HepG2 (cell line): ENCODE results near the gene ZBTB46. TPM values are rescaled to one million over a fixed set of nuclear protein-coding genes. Genes with fewer than 3 reads are reported as not detected.

Experiments
- ATRX ChIP-seq: sonication (generic); formaldehyde crosslinking; IDR thresholded peaks from 2 replicates; pipeline ENCODE4 v1.4.0; 2020; ENCODE audit warnings: missing genetic modification reagents, borderline replicate concordance
- BRF2 ChIP-seq: sonication (generic); formaldehyde crosslinking; IDR thresholded peaks from 2 replicates; pipeline ENCODE4 v1.8.1; 2022; ENCODE audit warnings: mild to moderate bottlenecking, missing genetic modification reagents
- DNMT3B ChIP-seq: conservative IDR thresholded peaks from 2 replicates; pipeline ENCODE4 v1.6.1; 2016; ENCODE audit warnings: missing biosample characterization, control low read depth
- GFI1 ChIP-seq: sonication (generic); formaldehyde crosslinking; IDR thresholded peaks from 2 replicates; pipeline ENCODE4 v1.5.0; 2020; ENCODE audit warnings: missing genetic modification reagents, mild to moderate bottlenecking, borderline replicate concordance
- GLMP ChIP-seq: sonication (generic); formaldehyde crosslinking; IDR thresholded peaks from 2 replicates; pipeline ENCODE4 v1.9.0; 2021; ENCODE audit warnings: missing genetic modification reagents, mild to moderate bottlenecking, borderline replicate concordance
- HDAC1 ChIP-seq: sonication (generic); formaldehyde crosslinking; IDR thresholded peaks from 2 replicates; pipeline ENCODE4 v1.5.1; 2020; ENCODE audit warnings: mild to moderate bottlenecking, missing genetic modification reagents
- HINFP ChIP-seq: sonication (generic); formaldehyde crosslinking; IDR thresholded peaks from 2 replicates; pipeline ENCODE4 v1.4.0; 2020; ENCODE audit warnings: low read depth, mild to moderate bottlenecking, missing genetic modification reagents
- PBX2 ChIP-seq: IDR thresholded peaks from 2 replicates; pipeline ENCODE4 v1.6.1; 2016; ENCODE audit warnings: control low read depth
- PHF20 ChIP-seq: sonication (generic); formaldehyde crosslinking; IDR thresholded peaks from 2 replicates; pipeline ENCODE4 v1.5.0; 2020; ENCODE audit warnings: mild to moderate bottlenecking, missing genetic modification reagents
- RBFOX2 ChIP-seq: fragments of 200-400 bp; formaldehyde crosslinking; IDR thresholded peaks from 2 replicates; pipeline ENCODE4 v1.6.1; 2017; ENCODE audit warnings: low read depth, mild to moderate bottlenecking, low read length
- SNAPC5 ChIP-seq: sonication (generic); formaldehyde crosslinking; IDR thresholded peaks from 2 replicates; pipeline ENCODE4 v1.8.1; 2023; ENCODE audit warnings: mild to moderate bottlenecking, missing genetic modification reagents, borderline replicate concordance
- XRCC5 ChIP-seq: fragments of 200-400 bp; formaldehyde crosslinking; optimal IDR thresholded peaks from 2 replicates; pipeline ENCODE3; 2017; ENCODE audit warnings: mild to moderate bottlenecking, low read length
- ZBTB42 ChIP-seq: sonication (generic); formaldehyde crosslinking; IDR thresholded peaks from 2 replicates; pipeline ENCODE4 v1.5.0; 2020; ENCODE audit warnings: mild to moderate bottlenecking, missing genetic modification reagents
- ZNF253 ChIP-seq: sonication (generic); formaldehyde crosslinking; IDR thresholded peaks from 2 replicates; pipeline ENCODE4 v1.8.0; 2022; ENCODE audit warnings: mild to moderate bottlenecking, missing genetic modification reagents, borderline replicate concordance
- ZNF275 ChIP-seq: sonication (generic); formaldehyde crosslinking; IDR thresholded peaks from 2 replicates; pipeline ENCODE4 v1.8.0; 2022; ENCODE audit warnings: missing genetic modification reagents, mild to moderate bottlenecking, inconsistent platforms, borderline replicate concordance
- ZNF557 ChIP-seq: sonication (generic); formaldehyde crosslinking; IDR thresholded peaks from 2 replicates; pipeline ENCODE4 v1.4.0; 2020; ENCODE audit warnings: missing genetic modification reagents
- ZNF570 ChIP-seq: sonication (generic); formaldehyde crosslinking; IDR thresholded peaks from 2 replicates; pipeline ENCODE4 v1.4.0; 2020; ENCODE audit warnings: mild to moderate bottlenecking, missing genetic modification reagents, borderline replicate concordance
- ZNF598 ChIP-seq: sonication (generic); formaldehyde crosslinking; IDR thresholded peaks from 2 replicates; pipeline ENCODE4 v1.5.1; 2020; ENCODE audit warnings: mild to moderate bottlenecking, missing genetic modification reagents, borderline replicate concordance
- ZNF616 ChIP-seq: sonication (generic); formaldehyde crosslinking; IDR thresholded peaks from 2 replicates; pipeline ENCODE4 v1.5.0; 2020; ENCODE audit warnings: low read depth, mild to moderate bottlenecking, missing genetic modification reagents
- ZNF704 ChIP-seq: sonication (generic); formaldehyde crosslinking; IDR thresholded peaks from 2 replicates; pipeline ENCODE4 v1.8.1; 2023; ENCODE audit warnings: mild to moderate bottlenecking, inconsistent platforms, moderate library complexity, missing genetic modification reagents, borderline replicate concordance
- ZNF772 ChIP-seq: sonication (generic); formaldehyde crosslinking; IDR thresholded peaks from 2 replicates; pipeline ENCODE4 v1.5.0; 2020; ENCODE audit warnings: mild to moderate bottlenecking, missing genetic modification reagents
- ZNF850 ChIP-seq: sonication (generic); formaldehyde crosslinking; conservative IDR thresholded peaks from 2 replicates; pipeline ENCODE4 v1.9.0; 2021; ENCODE audit warnings: mild to moderate bottlenecking, missing genetic modification reagents
- polyA plus RNA-seq, 8 experiments: library from polyadenylated mRNA; depleted of rRNA in 3 of 8; stranded (reverse) in 7 of 8; unstranded in 1 of 8; fragments of >200 nt; fragmentation: Illumina TruSeq in 4 of 8; extraction: Trizol in 4 of 8; gene quantifications; 2 replicates each; pipeline versions ENCODE4 v1.2.1 to v1.2.3, GENCODE V29; 2011 to 2016; ENCODE audit warnings: low read depth in 4 of 8, missing spikeins in 1 of 8, mixed read lengths in 1 of 8; ENCODE audit not compliant: insufficient read depth in 1 of 8
- total RNA-seq, 5 experiments: library from RNA; depleted of rRNA; stranded (reverse); fragments of >200 nt; fragmentation: Illumina TruSeq; extraction: Trizol; gene quantifications; 2 replicates each; pipeline ENCODE4 v1.2.3, GENCODE V29; 2016; ENCODE audit warnings: low read depth in 1 of 5

The ZBTB46 gene
- total and polyA plus RNA-seq, 2 of the 13 experiments (the other 11 are each of a cell fraction or from before 2014, with no cell fraction given), result 1.6 to 13.5 TPM

- TF ChIP-seq ZNF557, result no peak
- TF ChIP-seq SNAPC5 (CRISPR knock-in tag), result no peak
- no peak for TF ChIP-seq ATRX (CRISPR knock-in tag)
- TF ChIP-seq ZNF850 (CRISPR knock-in tag), result no peak
- no peak for TF ChIP-seq BRF2
- TF ChIP-seq GFI1, result no peak
- TF ChIP-seq ZNF570, result no peak
- peak; percentile 67 for TF ChIP-seq HDAC1 (CRISPR knock-in tag)
- TF ChIP-seq ZNF704, result no peak
- TF ChIP-seq PHF20 (CRISPR knock-in tag), result no peak; the same call in 1 of the 2 replicates
- TF ChIP-seq ZNF275 (CRISPR knock-in tag), result no peak
- 0 out of 2 replicates have a peak, but pooled peaks have one; percentile 21 for TF ChIP-seq GLMP (CRISPR knock-in tag)
- TF ChIP-seq HINFP (CRISPR knock-in tag), result peak; percentile 84
- no peak for TF ChIP-seq ZBTB42 (CRISPR knock-in tag)
- no peak for TF ChIP-seq DNMT3B (CRISPR knock-in tag)
- no peak for TF ChIP-seq XRCC5
- no peak for TF ChIP-seq ZNF616
- TF ChIP-seq ZNF772 (CRISPR knock-in tag), result peak; percentile 21
- TF ChIP-seq ZNF253 (CRISPR knock-in tag), result no peak
- no peak for TF ChIP-seq RBFOX2
- TF ChIP-seq ZNF598 (CRISPR knock-in tag), result peak; percentile 61; the same call in 1 of the 2 replicates
- TF ChIP-seq PBX2, result peak; percentile 40; the same call in 1 of the 2 replicates
These were observed 124.1 kb downstream of the ZBTB46 start (continued) for GRCh38 chr20:63706852-63707557.
